Measurements from ENCODE around the gene SLC25A26. TPM values are rescaled to one million over a fixed set of nuclear protein-coding genes. Genes with fewer than 3 reads are reported as not detected.

SLC25A26 gene
- total RNA-seq, 3 donors from 2014 or later, result 15.9 to 25.8 (median 20.2) TPM

- H3K4me3 ChIP-seq, result no peak overlapping the region
- no peak for DNase-seq
- no peaks in the 10 kb centered on the region for H3K36me3 ChIP-seq (ENCODE audit: low read depth)
- no peaks in the 10 kb centered on the region for H3K4me1 ChIP-seq (ENCODE audit: low read depth)
- H3K9me3 ChIP-seq, result no peaks in the 10 kb centered on the region
- TF ChIP-seq CTCF (IDR thresholded peaks at IDR 0.05), result no peak
- no peak for ATAC-seq
- intact Hi-C loops (cut with DNase I, micrococcal nuclease), result no loop called here
Observed at GRCh38 chr3:66312039-66312438, 91.2 kb downstream of the SLC25A26 start.

GRCh38 chr3:66314455-66314854 is 93.7 kb downstream of the SLC25A26 start:
- Histone ChIP-seq H3K4me1 (ENCODE audit: low read depth) (no peaks in the 10 kb centered on the region), H3K36me3 (ENCODE audit: low read depth) (no peaks in the 10 kb centered on the region), H3K4me3 (no peak overlapping the region), H3K9me3 (no peaks in the 10 kb centered on the region)
- no peak for TF ChIP-seq CTCF (IDR thresholded peaks at IDR 0.05)
- no peak for DNase-seq
- intact Hi-C loops (cut with DNase I, micrococcal nuclease), result no loop called here
- ATAC-seq, result no peak

- ATAC-seq (no peak), DNase-seq (no peak)
- no peaks in the 10 kb centered on the region for H3K4me1 ChIP-seq (ENCODE audit: low read depth)
- intact Hi-C loops (cut with DNase I, micrococcal nuclease), result no loop called here
- peaks cover under 1% of the 10 kb centered on the region for H3K9me3 ChIP-seq
- no peak for TF ChIP-seq CTCF (IDR thresholded peaks at IDR 0.05)
- H3K4me3 ChIP-seq, result no peak overlapping the region
- no peaks in the 10 kb centered on the region for H3K36me3 ChIP-seq (ENCODE audit: low read depth)
Observed at GRCh38 chr3:66317750-66318376, 97.1 kb downstream of the SLC25A26 start.

GRCh38 chr3:66320390-66320789 is 99.6 kb downstream of the SLC25A26 start:
- Histone ChIP-seq H3K4me3 (no peak overlapping the region), H3K9me3 (peaks cover 5% of the 10 kb centered on the region), H3K36me3 (ENCODE audit: low read depth) (no peaks in the 10 kb centered on the region), H3K4me1 (ENCODE audit: low read depth) (no peaks in the 10 kb centered on the region)
- intact Hi-C loops (cut with DNase I, micrococcal nuclease), result no loop called here
- no peak for DNase-seq
- TF ChIP-seq CTCF (IDR thresholded peaks at IDR 0.05), result no peak
- no peak for ATAC-seq

- Histone ChIP-seq H3K36me3 (ENCODE audit: low read depth) (no peaks in the 10 kb centered on the region), H3K9me3 (peaks cover 5% of the 10 kb centered on the region), H3K4me1 (ENCODE audit: low read depth) (no peaks in the 10 kb centered on the region), H3K4me3 (no peak overlapping the region)
- intact Hi-C loops (cut with DNase I, micrococcal nuclease), result no loop called here
- TF ChIP-seq CTCF (IDR thresholded peaks at IDR 0.05), result no peak
- ATAC-seq, result no peak
- DNase-seq, result no peak
Observed at GRCh38 chr3:66322436-66322835, 101.6 kb downstream of the SLC25A26 start.

GRCh38 chr3:66326340-66326739 is 105.5 kb downstream of the SLC25A26 start:
- DNase-seq (no peak), ATAC-seq (no peak)
- Histone ChIP-seq H3K36me3 (ENCODE audit: low read depth) (no peaks in the 10 kb centered on the region), H3K9me3 (peaks cover 5% of the 10 kb centered on the region), H3K4me1 (ENCODE audit: low read depth) (no peaks in the 10 kb centered on the region), H3K4me3 (no peak overlapping the region)
- no peak for TF ChIP-seq CTCF (IDR thresholded peaks at IDR 0.05)
- intact Hi-C loops (cut with DNase I, micrococcal nuclease), result no loop called here
